H1 (cell line): ENCODE results near the gene F7. TPM values are rescaled to one million over a fixed set of nuclear protein-coding genes. Genes with fewer than 3 reads are reported as not detected.

Experiments
- BCL11A ChIP-seq, 2 experiments: IDR thresholded peaks; one replicate each; pipeline ENCODE4 v1.6.1; 2011; ENCODE audit warnings: low read depth in 2 of 2, low read length in 2 of 2, mild to moderate bottlenecking in 2 of 2
- JUN ChIP-seq: IDR thresholded peaks from 2 replicates; pipeline ENCODE4 v1.6.1; 2011; ENCODE audit warnings: low read depth, mild to moderate bottlenecking, improper control_type of control experiment, low read length
- KDM5A ChIP-seq: fragments of 200-600 bp; IDR thresholded peaks from 2 replicates; pipeline ENCODE4 v1.7.1; 2012; ENCODE audit warnings: mild to moderate bottlenecking, low read length, inconsistent platforms, mixed read lengths
- RXRA ChIP-seq: IDR thresholded peaks from 2 replicates; pipeline ENCODE4 v1.6.1; 2011; ENCODE audit warnings: low read depth, mild to moderate bottlenecking, low read length, moderate library complexity; ENCODE audit not compliant: insufficient read depth
- TEAD4 ChIP-seq: IDR thresholded peaks from 2 replicates; pipeline ENCODE4 v1.6.1; 2012; ENCODE audit warnings: low read depth, low read length, inconsistent platforms, mixed read lengths
- polyA plus RNA-seq, 7 experiments: library from polyadenylated mRNA; depleted of rRNA in 3 of 7; stranded (reverse) in 5 of 7; unstranded in 2 of 7; fragments of >200 nt in 5 of 7; fragments of 200-250 nt in 2 of 7; gene quantifications; 1 replicate in 5 of 7; 2 replicates in 1 of 7; 4 replicates in 1 of 7; pipeline versions ENCODE4 v1.2.1 to v1.2.3, GENCODE V29; 2011 to 2013; ENCODE audit warnings: missing spikeins in 2 of 7, mixed read lengths in 2 of 7
- total RNA-seq: library from RNA; stranded (reverse); fragmentation: NEBNext Ultra II Directional; extraction: Animal tissue kit (Norgen Biotek cat#: 25700); gene quantifications from 2 replicates; pipeline ENCODE4 v1.2.1, GENCODE V29; 2021

The F7 gene
- total and polyA plus RNA-seq, 2 of the 8 experiments (the other 6 are each of a cell fraction or from before 2014, with no cell fraction given), result 0.43 to 0.98 TPM

DNA sequence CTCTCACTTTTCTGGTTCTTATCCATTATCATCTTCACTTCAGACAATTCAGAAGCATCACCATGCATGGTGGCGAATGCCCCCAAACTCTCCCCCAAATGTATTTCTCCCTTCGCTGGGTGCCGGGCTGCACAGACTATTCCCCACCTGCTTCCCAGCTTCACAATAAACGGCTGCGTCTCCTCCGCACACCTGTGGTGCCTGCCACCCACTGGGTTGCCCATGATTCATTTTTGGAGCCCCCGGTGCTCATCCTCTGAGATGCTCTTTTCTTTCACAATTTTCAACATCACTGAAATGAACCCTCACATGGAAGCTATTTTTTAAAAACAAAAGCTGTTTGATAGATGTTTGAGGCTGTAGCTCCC lies 14.2 kb downstream of the F7 start (continued):
- TF ChIP-seq KDM5A, result no peak
- no peak for TF ChIP-seq BCL11A (IDR thresholded peaks at IDR 0.05; ENCODE audit: low read depth in 2 of 2, low read length in 2 of 2)
- no peak for TF ChIP-seq RXRA
- no peak for TF ChIP-seq JUN
- TF ChIP-seq TEAD4, result no peak
